Measurements from ENCODE around the gene FOXF1.

The FOXF1 gene

DNA sequence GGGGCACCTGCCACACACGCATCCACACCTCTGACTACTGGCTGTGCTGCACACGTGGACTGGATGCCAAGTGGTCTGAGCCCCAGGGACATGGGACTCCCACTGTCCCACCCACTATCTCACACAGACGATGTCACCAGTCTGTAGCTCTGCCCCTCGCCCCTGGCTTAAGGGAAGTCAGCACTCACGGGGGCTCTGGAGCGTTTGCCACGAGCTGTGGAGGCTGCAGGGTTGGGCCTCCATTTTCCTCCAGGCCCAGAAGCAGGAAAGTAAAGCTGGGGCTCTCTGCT, 22.1 kb downstream of the FOXF1 start:
- DNase-seq (ENCODE audit: low read depth in 1 of 2, low spot score in 1 of 2): no peak

DNA sequence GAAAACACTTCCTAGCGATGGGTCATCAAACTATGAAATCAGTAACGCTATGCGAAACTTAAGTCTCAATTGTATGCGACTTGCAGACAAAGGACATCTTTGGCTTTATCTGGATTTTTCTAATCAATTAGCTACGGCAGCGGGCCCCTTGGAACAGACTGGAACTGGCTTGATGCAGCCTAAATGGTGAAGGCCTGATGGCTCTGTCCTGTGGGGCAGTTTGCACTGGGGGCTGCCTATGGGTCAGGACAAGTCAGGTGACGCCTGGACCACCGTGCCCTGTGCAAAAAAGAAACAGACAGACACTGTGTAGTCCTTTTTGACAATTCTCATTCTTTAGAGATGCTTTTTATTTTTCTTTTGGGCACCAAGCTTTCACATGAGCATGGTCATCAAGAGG, 22.7 kb downstream of the FOXF1 start:
- no peak for DNase-seq (ENCODE audit: low read depth in 1 of 2, low spot score in 1 of 2)

DNA sequence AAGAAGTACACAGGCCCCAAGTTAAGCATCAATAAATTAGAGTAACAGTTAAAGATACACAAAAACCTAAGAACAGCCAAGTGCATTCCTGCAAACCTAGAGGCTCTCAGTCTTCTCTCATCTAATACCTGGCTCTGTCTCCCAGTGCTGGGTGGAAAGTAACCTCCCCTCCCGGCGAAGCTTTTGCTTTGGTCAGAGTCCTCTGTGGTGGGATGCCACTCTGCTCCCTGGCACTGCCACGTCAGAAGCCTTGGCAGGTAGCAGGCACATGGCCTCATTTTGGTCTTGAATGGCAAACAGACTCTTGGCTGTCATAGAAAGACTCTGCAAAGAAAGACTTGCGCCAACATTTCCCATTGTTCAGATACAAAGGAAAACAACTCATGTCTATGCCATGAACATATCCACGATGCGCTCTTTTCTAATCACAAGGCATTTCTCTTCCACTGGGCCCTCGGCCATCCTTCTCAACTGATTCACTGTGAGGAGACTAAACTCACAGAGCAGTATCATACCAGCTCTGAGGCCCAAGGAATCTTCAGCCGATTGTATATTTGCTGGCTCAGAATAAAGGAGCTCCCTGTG, 23.5 kb downstream of the FOXF1 start:
- no peak for DNase-seq (ENCODE audit: low read depth in 1 of 2, low spot score in 1 of 2)

DNA sequence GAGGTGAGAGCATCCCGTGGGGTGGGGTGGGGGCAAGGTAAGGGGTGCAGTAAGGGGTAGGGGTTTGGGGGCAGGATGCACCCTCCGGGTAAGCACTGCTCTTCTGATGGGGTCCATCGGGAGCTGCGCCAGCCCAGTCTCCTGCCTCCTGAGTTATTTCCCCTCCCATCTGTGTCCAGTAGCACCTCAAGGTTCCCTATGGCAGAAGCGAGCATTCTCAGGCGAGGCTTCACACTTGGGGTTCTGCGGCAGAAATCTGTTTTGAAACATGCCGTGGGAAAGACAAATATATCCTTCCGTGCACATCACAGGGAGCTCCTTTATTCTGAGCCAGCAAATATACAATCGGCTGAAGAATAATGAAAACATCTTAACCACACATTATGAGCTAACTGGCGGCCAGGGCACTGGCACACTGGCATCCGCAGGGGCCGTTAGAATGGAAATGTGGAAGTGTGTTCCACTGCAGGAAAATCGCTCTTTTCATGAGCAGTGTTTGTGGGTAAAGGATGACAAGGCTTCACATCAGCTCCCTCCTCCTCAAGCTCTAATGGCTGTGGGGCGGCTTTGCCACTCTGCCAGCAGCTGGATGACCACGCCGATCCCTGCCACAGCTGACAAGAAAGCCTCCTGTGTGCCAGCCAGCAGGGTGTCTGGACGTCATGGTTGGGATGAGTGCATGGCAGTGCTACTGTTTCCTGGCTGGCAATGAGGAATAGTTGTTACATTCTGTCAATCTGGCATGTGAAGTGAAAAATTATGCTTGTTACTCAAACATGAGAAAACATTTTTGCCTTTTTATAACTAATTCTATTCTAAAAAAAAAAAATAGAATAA, 24.7 kb downstream of the FOXF1 start:
- DNase-seq (ENCODE audit: low read depth in 1 of 2, low spot score in 1 of 2): no peak

DNA sequence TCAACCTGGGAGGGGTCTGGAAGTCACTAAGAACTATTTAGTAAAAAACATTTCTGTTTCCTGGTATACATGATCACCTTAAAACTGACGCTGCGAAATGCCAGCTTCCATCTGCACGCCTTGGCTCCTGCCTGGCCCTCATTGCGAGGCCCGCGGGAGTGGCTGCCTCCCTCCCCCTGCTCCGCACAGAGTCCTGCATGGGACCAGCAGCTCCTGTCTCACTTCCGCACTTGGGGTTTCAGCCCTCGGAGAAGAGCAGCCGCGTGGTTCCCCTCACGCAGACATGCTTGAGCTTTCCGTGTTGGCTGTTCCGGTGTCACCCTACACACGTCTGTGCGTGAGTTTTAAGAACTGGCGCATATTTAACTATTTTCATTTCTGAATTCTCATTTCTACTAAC, 26.3 kb downstream of the FOXF1 start:
- DNase-seq (ENCODE audit: low read depth in 1 of 2, low spot score in 1 of 2): no peak

DNA sequence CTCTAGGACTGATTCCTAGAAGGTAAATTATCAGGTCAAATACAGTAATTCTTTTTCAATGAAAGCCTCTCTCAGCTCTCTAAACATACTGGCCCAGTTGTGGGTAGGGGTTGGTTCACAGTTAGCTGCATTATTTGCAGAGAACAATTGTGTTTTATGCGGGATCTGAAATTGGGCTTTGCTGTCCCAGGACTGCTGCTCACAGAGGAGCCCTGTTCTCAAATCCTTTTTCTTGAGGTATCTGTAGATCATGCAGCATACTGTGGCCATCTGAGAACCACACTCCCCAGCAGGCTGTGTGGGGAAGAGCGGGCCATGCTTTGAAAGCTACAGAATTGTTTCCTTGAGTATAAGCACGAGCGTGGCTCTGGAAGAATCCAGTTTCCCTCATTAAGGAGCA, 27.2 kb downstream of the FOXF1 start:
- DNase-seq (ENCODE audit: low read depth in 1 of 2, low spot score in 1 of 2): no peak

DNA sequence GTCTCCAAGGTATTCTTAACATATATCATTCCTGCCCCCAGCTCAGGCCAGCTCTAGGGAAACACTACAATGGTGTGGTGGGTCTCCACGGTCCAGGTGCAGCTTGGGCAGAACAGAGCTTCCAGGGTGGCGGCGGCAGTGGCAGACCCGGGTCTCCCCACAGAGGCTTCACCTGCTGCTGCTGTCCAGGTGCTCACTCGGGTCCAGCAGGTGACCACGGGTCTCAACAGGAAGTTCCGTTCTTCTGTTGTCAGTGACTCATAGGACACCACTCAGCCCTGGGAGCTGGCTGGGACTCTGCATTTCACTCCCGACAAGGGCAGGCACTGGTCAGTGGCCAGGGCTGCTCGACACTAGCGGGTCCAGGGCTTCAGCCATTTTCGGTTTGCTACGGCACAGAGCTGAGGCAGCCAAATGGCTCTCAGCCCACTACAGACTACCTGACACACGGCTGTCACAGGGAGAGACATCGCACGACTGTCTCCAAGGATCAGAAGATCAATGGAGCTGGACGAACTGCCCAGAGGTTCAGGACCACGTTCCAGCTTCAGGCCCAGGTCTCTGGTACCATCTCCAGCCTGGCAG, 28.0 kb downstream of the FOXF1 start:
- DNase-seq (ENCODE audit: low read depth in 1 of 2, low spot score in 1 of 2): no peak

DNA sequence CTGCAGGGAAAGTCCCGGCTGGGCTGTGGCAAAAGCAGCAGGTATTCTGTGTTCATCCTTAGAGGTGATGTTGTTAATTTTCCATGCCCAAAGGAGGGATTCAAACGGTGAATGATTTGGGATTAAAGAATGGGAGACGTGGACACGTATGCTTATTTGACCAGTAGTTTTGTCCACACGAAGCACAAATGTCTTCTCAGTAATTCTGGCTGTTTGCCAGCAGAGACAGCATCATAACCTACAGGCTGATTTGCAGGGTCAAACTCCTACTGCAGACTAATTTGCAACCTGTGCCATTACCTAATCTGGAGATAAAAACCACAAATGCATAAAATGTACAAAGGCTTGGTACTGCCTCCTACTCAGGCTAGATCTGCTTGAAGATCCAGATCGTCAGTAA, 30.6 kb downstream of the FOXF1 start:
- DNase-seq (ENCODE audit: low read depth in 1 of 2, low spot score in 1 of 2): no peak

DNA sequence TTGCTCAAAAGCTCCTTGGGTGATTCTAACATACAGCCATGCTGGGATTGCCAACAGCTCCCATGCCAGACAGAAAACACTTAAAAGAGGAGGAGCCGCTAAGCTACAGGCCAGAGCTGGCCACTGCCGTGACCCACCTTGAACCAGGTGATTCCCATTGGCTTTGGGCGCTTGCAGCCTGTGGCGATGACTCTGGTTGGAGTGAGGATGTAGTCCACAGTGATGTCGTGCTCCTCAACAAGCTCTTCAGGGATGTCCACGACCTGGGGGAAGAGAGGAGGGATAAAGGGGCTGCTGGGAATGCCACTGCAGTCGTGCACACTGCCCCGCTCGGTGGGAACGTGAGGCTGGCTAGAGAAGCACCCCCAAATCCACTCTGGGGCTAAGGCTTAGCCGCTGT, 31.2 kb downstream of the FOXF1 start:
- no peak for DNase-seq (ENCODE audit: low read depth in 1 of 2, low spot score in 1 of 2)

DNA sequence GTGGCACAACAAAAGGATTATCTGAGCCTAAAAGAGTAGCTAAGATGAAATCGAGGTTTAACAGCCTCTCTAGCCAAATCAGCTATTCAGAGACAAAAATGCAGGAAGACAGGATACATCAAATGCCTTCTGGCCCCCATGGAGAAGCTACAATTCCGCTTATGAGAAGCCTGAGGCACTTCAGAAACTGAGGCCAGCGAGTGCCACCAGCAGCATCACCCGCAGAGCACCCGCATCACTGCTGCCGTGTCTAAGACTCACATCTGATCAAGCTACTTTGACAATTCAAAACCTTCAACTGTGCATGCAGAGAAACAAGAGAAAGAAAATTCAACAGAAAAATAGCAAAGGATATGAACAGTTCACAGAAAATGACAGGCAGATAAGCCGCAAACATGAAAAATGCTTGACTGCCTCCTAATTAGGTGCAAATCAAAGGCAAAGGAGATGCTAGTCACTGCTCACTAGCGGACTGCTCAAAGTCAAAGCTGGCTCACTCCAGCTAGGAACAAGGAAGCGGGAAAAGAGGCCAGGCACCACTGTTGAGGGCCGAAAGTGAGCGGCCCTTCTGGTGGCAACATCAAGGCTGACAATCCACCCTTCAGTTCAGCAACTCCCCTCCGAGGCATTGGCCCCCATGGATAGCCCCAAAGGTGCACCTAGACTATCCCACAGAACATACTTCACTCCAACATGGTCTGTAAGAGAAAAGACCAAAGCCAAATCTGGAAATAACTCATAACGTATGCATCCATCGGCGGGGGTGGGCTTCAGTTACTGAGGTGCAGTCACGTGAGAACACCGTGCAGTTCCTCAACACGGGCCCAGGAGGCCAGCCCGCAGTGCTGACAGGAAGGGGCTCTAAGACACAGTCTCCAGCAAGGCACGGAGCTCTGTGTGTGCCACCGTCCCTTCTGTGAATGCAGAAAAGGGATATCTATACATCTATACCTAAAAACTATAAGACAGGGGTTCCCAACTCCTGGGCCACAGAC, 32.7 kb downstream of the FOXF1 start:
- DNase-seq (ENCODE audit: low read depth in 1 of 2, low spot score in 1 of 2): no peak

DNA sequence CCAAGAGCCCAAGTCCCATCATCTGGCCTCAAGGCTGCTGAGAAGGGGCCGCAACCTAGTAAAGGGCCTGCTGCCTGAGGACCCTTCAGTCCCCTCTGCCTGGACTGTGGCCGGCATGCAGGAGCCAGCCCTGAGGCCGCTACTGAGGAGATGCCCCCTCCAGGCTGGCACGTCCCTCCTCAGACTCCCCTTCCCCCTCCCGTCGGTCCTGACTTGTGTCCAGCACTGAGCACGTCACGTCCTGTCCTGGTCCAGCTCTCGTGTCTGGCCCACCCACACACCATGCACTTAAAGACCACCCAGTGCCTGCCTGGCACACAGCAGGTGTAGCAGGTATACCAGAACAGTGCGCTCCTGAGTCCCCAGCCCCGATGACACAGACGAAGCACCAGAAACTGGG, 35.2 kb downstream of the FOXF1 start:
- DNase-seq (ENCODE audit: low read depth in 1 of 2, low spot score in 1 of 2): no peak

DNA sequence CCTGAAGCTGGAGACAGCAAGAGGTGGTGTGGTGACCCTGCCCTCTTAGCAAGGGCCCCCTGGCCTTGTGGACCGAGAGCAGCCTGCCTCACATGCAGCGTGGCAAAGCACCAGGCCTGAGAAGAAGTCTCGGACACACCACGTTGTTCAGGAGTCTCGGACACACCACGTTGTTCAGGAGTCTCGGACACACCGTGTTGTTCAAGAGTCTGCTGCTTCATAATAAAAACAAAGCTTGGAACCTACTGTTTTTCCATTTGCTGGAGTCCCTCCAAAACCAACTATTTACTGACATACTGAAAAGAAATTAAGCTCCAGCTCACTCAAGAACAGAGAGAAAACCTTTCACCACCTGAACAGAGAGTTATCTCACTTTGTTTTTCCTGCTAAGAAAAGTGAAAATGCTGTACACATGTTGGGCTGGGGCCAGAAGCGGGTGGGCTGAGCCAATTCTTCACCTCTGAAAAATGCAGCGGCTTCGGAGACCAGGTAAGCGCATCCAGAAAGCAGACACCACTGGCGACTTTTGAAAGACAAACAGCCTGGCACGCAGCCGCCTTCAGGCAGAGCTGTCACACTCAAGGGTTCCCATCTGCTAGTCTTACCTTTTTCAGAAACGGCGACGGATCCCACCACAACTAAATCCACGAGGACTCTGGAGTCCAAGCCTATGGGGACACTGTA, 35.8 kb downstream of the FOXF1 start:
- no peak for DNase-seq (ENCODE audit: low read depth in 1 of 2, low spot score in 1 of 2)

DNA sequence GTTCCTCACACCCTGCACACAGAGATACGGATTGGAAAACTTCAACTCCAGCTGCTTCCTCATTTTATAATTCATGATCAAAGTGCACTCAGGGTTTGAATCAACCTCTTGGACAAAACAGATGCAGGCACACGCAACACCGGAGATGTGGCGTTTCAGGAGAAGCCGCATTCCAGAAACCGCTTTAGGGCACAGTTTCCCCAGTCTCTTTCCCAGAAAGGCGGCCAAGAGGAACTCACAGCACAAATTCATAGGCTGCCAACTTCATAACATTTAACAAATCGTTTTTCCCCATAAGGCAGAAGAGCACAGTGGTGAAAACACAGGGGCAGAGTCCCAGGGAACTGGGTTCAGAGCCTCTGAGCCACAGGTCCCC, 36.3 kb downstream of the FOXF1 start:
- no peak for DNase-seq (ENCODE audit: low read depth in 1 of 2, low spot score in 1 of 2)

DNA sequence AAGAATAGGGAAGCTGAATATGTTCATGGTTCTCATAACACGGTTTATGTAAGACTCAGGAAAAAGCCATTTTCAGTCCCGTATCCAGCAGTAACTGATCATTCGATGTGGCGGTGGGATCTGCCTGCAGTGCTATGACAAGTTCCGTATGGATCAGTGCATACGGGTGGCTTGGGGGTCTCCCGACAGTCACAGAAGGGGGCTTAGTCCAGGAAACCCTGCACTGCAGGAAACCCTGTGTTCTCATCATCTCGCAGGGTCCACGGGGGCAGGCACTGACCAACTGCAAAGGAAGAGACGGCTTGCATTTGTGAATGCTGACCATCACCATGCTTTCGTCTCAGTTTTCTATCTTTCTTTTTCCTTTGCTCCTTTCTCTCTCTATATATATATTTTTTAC, 37.0 kb downstream of the FOXF1 start:
- no peak for DNase-seq (ENCODE audit: low read depth in 1 of 2, low spot score in 1 of 2)

DNA sequence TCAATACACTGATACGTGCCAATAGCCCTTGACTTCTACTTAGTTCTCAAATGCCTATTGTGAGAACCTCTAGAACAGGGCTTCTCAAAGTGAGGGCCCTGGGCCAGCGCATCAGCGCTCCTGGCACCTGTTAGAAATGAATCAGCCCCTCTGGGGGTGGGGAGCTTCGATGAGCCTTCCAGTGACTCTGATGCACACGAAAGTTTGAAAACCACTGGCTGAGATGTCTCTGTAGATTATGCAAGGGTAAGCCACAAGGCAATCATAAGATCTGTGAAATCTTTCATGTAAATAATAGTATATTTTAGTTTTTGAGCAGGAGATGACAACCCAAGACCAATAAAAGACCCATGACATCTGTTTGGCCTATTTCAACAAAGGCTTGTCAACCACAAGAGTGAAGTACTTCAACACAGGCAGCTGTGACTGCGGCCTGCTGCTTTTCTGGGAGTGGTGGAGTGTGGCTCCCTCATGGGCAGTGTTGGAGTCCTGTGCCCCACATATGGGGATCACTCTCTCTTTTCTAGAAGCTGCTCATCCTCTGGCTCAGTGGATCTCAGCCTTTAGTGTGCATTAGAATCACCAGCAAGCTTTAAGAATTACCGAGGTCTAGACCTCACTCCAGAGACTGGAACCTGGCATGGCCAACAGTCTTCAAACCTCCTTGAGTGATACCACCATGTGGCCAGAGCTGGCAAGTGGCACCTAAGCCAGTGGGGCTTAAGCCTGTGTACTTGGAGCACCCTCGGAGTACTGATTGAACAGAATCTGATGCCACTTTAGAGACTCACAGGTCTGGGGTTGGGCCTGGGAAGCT, 39.0 kb downstream of the FOXF1 start:
- DNase-seq (ENCODE audit: low read depth in 1 of 2, low spot score in 1 of 2): no peak

DNA sequence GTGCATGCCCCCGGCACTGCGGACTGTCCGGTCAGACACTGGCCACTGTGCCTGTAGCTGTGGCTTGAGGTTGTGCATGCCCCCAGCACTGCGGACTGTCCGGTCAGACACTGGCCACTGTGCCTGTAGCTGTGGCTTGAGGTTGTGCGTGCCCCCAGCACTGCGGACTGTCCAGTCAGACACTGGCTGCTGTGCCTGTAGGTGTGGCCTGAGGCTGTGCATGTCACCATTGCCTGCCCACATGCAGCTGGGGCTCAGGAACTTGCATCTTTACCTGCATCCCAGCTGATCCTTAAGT, 39.5 kb downstream of the FOXF1 start:
- no peak for DNase-seq (ENCODE audit: low read depth in 1 of 2, low spot score in 1 of 2)

DNA sequence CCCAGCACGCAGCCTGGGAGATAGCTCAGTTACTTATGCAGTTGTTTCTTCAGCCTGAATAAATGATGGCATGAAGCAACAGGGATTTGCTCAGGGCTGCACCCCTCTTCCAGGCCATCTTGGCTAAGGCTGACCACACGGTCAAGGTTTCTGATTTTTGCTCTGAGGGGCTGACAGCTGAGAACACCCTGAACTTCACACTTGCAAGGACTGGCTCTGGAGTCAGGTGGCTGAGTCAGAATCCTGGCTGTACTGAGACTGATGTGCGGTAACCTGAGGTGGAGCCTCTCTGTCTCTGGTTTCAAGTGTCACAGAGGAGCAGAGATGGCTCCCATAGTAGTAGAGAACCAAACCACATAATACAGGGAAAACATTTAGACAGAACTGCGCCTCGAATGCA, 40.0 kb downstream of the FOXF1 start:
- DNase-seq (ENCODE audit: low read depth in 1 of 2, low spot score in 1 of 2): no peak

DNA sequence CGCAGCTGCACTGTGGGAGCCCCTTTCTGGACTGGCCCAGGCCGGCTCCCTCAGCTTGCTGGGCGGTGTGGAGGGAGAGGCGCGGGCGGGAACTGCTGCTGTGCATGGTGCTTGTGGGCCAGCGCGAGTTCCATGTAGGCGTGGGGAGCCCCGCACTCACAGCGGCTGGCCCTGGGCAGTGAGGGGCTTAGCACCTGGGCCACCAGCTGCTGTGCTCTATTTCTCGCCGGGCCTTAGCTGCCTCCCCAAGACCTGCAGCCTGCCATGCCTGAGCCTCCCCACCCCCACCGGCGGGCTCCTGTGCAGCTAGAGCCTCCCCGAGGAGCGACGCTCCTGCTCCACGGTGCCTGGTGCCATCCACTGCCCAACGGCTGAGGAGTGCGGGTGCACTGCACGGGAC, 43.0 kb downstream of the FOXF1 start:
- DNase-seq (ENCODE audit: low read depth in 1 of 2, low spot score in 1 of 2): no peak

DNA sequence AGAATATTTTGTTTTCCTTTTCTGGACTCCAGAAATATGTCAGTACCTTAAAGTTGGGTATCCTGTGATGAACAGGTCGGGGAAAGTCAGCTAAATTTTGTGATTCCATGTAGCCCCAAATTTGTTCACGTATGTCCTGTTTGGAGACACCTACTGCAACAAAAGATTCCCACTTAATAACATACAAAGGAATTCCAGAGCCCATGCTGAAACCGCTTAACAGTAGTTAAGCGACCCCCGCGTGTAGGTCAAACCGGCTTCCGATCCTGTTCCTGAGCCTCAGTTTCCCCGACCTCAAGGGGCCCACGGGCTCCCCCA, 44.2 kb downstream of the FOXF1 start:
- DNase-seq (ENCODE audit: low read depth in 1 of 2, low spot score in 1 of 2): no peak

DNA sequence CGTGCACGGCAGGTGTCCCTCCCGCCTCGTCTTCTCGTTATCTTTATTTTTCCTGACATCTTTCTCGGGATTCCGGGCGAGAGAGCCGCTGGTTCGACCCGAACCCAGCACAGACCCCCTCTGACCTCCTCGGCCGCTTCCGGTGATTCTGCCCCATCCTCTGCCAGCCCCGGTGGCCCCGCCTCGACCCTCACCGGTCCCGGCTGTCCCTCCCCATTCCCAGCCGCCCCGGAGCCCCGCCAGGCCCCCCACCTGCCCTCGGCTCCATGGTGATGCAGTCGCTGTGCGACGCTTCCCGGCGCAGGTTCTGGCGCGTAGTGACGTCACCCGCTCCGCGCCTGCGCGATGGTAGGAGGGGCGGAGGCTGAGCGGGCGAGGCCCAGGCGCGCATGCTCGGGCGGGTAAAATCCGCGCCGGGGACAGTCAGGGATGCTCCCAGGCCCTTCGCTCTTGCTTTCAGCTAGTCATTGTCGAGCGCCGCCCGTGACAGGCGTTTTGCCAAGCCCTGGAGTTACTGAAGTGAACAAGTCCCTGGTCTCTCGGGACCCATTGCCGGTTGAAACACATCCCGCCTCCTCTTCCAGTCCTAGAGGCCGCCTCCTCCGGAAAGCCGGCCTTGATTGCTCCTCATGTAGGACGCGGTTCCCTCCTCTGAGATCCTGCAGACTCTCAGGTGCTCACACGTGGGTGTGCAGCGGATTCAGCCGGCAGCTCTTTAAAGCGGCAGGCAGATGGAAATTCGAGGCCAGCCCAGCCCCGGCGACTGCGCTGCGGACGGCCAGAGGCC, 44.8 kb downstream of the FOXF1 start, which contains the start of gene MTHFSD:
MTHFSD (minus strand) TSS at position 319 of the 787 bp plus-strand sequence; CDS start at position 268, 51 bp downstream.
- DNase-seq (ENCODE audit: low read depth in 1 of 2, low spot score in 1 of 2): peak; percentile 93 to 96

Measured in activated T-helper 1 cell treated with anti-CD3 and anti-CD28 coated beads, Interleukin-2, amount 50 U/mL, for 16 hours (primary cell).